Measurements from ENCODE around the gene NR2F1-AS1.

GRCh38 chr5:93594591-93595419, 13.8 kb upstream of the NR2F1-AS1 start:
- no peak for TF ChIP-seq EZH2 (IDR thresholded peaks at IDR 0.05; ENCODE audit: insufficient read depth, poor library complexity, severe bottlenecking)
- no peak for TF ChIP-seq EZH2phosphoT487 (IDR thresholded peaks at IDR 0.05; ENCODE audit: insufficient read depth, low read depth)
